ENCODE data around the gene ROBO2.
A peak's percentile ranks its signal among the peaks of the same experiment; 100 is the strongest.

Gene ROBO2

GRCh38 chr3:77052733-77053670, 13.1 kb downstream of the ROBO2 start:
- no peak for DNase-seq

- DNase-seq, result no peak
Measured at GRCh38 chr3:77053795-77054194, 13.9 kb downstream of the ROBO2 start.

GRCh38 chr3:77055841-77056341, 16.0 kb downstream of the ROBO2 start:
- DNase-seq, result no peak

GRCh38 chr3:77059354-77059753, 19.5 kb downstream of the ROBO2 start:
- no peak for DNase-seq

- DNase-seq, result no peak
Measured at GRCh38 chr3:77063423-77063822, 23.5 kb downstream of the ROBO2 start.

GRCh38 chr3:77065750-77066149, 25.9 kb downstream of the ROBO2 start:
- DNase-seq, result no peak

- DNase-seq, result no peak
Measured at GRCh38 chr3:77066829-77067228, 26.9 kb downstream of the ROBO2 start.

- DNase-seq, result no peak
Measured at GRCh38 chr3:77068808-77069207, 28.9 kb downstream of the ROBO2 start.

GRCh38 chr3:77071364-77071763, 31.5 kb downstream of the ROBO2 start:
- no peak for DNase-seq

GRCh38 chr3:77071809-77072208, 31.9 kb downstream of the ROBO2 start:
- no peak for DNase-seq

GRCh38 chr3:77072232-77072631, 32.3 kb downstream of the ROBO2 start:
- DNase-seq, result no peak

GRCh38 chr3:77078279-77078678, 38.4 kb downstream of the ROBO2 start:
- DNase-seq, result no peak

GRCh38 chr3:77079988-77080610, 40.2 kb downstream of the ROBO2 start:
- no peak for DNase-seq

- peak; percentile 2 for DNase-seq
Measured at GRCh38 chr3:77081240-77081661, 41.4 kb downstream of the ROBO2 start.

- no peak for DNase-seq
Measured at GRCh38 chr3:77084511-77084910, 44.6 kb downstream of the ROBO2 start.

- DNase-seq, result no peak
Measured at GRCh38 chr3:77086408-77086807, 46.5 kb downstream of the ROBO2 start.

GRCh38 chr3:77091809-77092208, 51.9 kb downstream of the ROBO2 start:
- DNase-seq, result no peak

- DNase-seq, result no peak
Measured at GRCh38 chr3:77093101-77093500, 53.2 kb downstream of the ROBO2 start.

GRCh38 chr3:77096145-77096544, 56.2 kb downstream of the ROBO2 start:
- no peak for DNase-seq

GRCh38 chr3:77096966-77097890, 57.3 kb downstream of the ROBO2 start:
- DNase-seq, result no peak

- DNase-seq, result no peak
Measured at GRCh38 chr3:77102951-77103769, 63.3 kb downstream of the ROBO2 start.

- DNase-seq, result no peak
Measured at GRCh38 chr3:77122652-77123051, 82.8 kb downstream of the ROBO2 start.
